Tibial nerve (tissue), 4 donors: ENCODE measurements around the gene CST6. TPM values are rescaled to one million over a fixed set of nuclear protein-coding genes. Genes with fewer than 3 reads are reported as not detected.

Experiments used
- DNase-seq, 2 donors: peaks; one replicate each; pipeline ENCODE4 v3.0.0-alpha.2; 2019; ENCODE audit warnings: low spot score in 2 of 2
- H3K27ac ChIP-seq, 4 donors: fragments of 200-600 bp; sonication (generic) in 3 of 4; one replicate each; pipeline ENCODE4 v1.5.1; 2017 to 2019; ENCODE audit warnings: mild to moderate bottlenecking in 1 of 4
- H3K27me3 ChIP-seq, 2 donors: fragments of 200-600 bp; sonication (generic) in 1 of 2; one replicate each; pipeline versions ENCODE4 v1.5.1 to v1.6.0; 2017 to 2019
- H3K36me3 ChIP-seq, 3 donors: fragments of 200-600 bp; sonication (generic); one replicate each; pipeline ENCODE4 v1.5.1; 2018 to 2019
- H3K4me1 ChIP-seq, 4 donors: fragments of 200-600 bp; sonication (generic) in 3 of 4; one replicate each; pipeline ENCODE4 v1.5.1; 2017 to 2019
- H3K4me3 ChIP-seq, 4 donors: fragments of 200-600 bp; sonication (generic) in 3 of 4; one replicate each; pipeline ENCODE4 v1.5.1; 2017 to 2019; ENCODE audit warnings: mild to moderate bottlenecking in 1 of 4, moderate library complexity in 1 of 4
- H3K9me3 ChIP-seq, 4 donors: fragments of 200-600 bp; sonication (generic) in 3 of 4; one replicate each; pipeline ENCODE4 v1.5.1; 2017 to 2019
- EP300 ChIP-seq, 2 donors: sonication (generic); formaldehyde crosslinking; IDR thresholded peaks; one replicate each; pipeline ENCODE4 v1.6.1; 2017; ENCODE audit warnings: antibody characterized with exemption in 2 of 2, mild to moderate bottlenecking in 1 of 2
- POLR2A ChIP-seq, 2 donors: fragments of 450-650 bp; IDR thresholded peaks; one replicate each; pipeline ENCODE4 v1.6.1; 2017; ENCODE audit warnings: antibody characterized with exemption in 2 of 2, mild to moderate bottlenecking in 2 of 2, moderate library complexity in 2 of 2
- WGBS, 2 donors: methylation state at CpG; one replicate each; pipeline ENCODE4 v1.1.5; 2018; 5-methylcytosine and 5-hydroxymethylcytosine counted together
- total RNA-seq, 4 donors: library from RNA; depleted of rRNA; stranded (reverse); fragments of >200 nt; gene quantifications; one replicate each; pipeline ENCODE4 v1.1.0, GENCODE V29; 2016
- TF ChIP-seq, protein P1 (sequence below), 5 experiments: fragments of 200-600 bp in 3 of 5; fragments of 450-650 bp in 2 of 5; sonication (generic) in 3 of 5; IDR thresholded peaks; one replicate each; pipeline ENCODE4 v1.5.1; 2016 to 2019; ENCODE audit warnings: antibody characterized with exemption in 5 of 5, mild to moderate bottlenecking in 3 of 5, moderate library complexity in 2 of 5

CST6 gene
- total RNA-seq, 4 donors from 2014 or later: 1.2 TPM; not detected in 3

DNA sequence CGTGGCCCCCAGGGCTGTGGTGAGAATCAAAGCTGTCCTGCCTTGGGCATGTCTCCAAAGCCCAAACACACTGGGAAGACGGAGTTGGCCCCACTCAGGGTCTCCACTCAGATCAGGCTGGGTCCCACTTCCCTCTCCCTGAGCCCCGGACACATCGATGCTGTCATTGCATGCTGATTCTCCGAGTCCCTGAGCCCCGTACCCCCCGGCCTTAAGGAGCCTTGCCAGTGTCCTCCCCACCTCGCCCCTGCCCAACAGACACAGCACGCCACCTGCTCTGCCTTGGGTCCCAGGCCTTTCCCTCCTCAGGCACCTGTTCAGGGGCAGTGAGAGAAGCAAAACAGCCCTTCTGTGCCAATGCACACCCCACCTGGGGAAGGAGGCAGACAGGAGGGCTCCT, 24.5 kb upstream of the CST6 start:
- WGBS, 2 donors: 80 to 81% methylated on average over 9 of the region's 9 CpGs
- DNase-seq: no peak

DNA sequence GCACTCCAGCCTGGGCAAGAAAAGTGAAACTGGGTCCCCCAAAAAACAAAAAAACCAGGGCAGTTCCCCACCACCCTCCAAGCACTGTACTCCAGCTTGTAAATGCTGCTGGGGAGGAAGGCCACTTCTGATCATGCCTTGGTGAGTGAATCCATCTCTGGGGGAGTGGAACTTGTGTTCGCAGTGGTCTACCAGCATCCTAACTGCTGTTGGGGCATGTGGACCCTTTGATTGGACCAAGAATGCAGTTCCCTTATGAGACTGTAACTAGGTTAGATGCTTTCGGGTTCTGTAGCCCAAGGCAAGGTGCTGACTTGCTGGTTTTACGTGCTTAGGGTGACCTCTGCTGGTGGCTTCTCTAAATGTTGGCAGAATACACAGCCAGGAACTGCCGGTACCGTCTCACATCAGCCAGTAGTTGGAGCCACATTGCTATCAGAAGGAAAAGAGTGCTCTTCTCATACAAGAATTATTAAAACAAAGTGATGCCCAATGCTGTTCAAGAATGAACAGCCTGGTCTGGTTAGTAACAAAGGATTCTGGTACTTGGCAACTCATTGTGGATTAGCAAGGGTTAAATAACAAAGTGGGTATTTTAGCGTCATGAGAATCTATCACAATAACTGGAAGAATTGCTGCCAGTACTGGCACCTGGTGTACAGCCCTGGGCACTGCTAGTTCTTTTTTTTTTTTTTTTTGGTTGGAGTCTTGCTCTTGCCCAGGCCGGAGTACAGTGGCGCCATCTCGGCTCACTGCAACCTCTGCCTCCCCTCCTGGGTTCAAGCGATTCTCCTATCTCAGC, 22.8 kb upstream of the CST6 start:
- no peaks in the 10 kb centered on the region for H3K4me1 ChIP-seq
- no peak overlapping the region for H3K27ac ChIP-seq
- H3K27me3 ChIP-seq: no peaks in the 10 kb centered on the region

More for the DNA sequence above, 24.5 kb upstream of the CST6 start:
- Histone ChIP-seq H3K27ac (no peak overlapping the region), H3K4me1 (no peaks in the 10 kb centered on the region), H3K36me3 (peaks cover 0 to 9% (median 0%) of the 10 kb centered on the region in 3 donors), H3K4me3 (no peak overlapping the region), H3K9me3 (no peaks in the 10 kb centered on the region), H3K27me3 (no peaks in the 10 kb centered on the region)
- TF ChIP-seq POLR2A (IDR thresholded peaks at IDR 0.05) (no peak), EP300 (IDR thresholded peaks at IDR 0.05) (no peak)
- TF ChIP-seq, protein P1, sequence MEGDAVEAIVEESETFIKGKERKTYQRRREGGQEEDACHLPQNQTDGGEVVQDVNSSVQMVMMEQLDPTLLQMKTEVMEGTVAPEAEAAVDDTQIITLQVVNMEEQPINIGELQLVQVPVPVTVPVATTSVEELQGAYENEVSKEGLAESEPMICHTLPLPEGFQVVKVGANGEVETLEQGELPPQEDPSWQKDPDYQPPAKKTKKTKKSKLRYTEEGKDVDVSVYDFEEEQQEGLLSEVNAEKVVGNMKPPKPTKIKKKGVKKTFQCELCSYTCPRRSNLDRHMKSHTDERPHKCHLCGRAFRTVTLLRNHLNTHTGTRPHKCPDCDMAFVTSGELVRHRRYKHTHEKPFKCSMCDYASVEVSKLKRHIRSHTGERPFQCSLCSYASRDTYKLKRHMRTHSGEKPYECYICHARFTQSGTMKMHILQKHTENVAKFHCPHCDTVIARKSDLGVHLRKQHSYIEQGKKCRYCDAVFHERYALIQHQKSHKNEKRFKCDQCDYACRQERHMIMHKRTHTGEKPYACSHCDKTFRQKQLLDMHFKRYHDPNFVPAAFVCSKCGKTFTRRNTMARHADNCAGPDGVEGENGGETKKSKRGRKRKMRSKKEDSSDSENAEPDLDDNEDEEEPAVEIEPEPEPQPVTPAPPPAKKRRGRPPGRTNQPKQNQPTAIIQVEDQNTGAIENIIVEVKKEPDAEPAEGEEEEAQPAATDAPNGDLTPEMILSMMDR (IDR thresholded peaks at IDR 0.05): no peak

DNA sequence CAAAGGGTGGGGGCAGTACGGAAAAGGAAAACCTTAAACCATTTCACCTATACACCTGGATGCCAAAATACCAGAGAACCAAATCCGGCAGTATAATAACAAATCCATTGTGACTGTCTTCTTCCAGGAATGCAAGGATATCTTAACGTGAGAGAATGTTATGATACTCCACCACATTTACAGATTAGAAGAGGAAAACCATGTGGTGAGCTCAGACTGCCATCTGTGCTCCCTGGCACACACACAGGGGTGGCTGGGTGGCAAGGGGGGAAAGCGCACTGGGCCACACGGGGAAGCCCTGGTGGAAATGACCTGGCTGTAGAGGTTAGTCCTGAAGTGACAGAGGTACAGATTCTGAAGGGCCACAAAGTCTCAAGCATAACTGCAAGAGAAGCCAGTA, 19.8 kb upstream of the CST6 start:
- no peak for DNase-seq
- WGBS, 2 donors: 80 to 81% methylated on average over 5 of the region's 5 CpGs
- no peaks in the 10 kb centered on the region for H3K27me3 ChIP-seq

More for the DNA sequence above, 22.8 kb upstream of the CST6 start:
- Histone ChIP-seq H3K4me3 (no peak overlapping the region), H3K36me3 (peaks cover 0 to 2% (median 0%) of the 10 kb centered on the region in 3 donors), H3K9me3 (no peaks in the 10 kb centered on the region)
- DNase-seq: peak; percentile 84 to 99
- WGBS, 2 donors: 24 to 29% methylated on average over 10 of the region's 10 CpGs
- TF ChIP-seq, protein P1 (IDR thresholded peaks at IDR 0.05): peak; percentile 88 to 97 (median 94)
- TF ChIP-seq EP300 (IDR thresholded peaks at IDR 0.05): peak in 1 of 2 donors; percentile 63
- no peak for TF ChIP-seq POLR2A (IDR thresholded peaks at IDR 0.05)

GRCh38 chr11:65997286-65997685, 14.5 kb upstream of the CST6 start:
- Histone ChIP-seq H3K27ac (no peak overlapping the region), H3K27me3 (no peaks in the 10 kb centered on the region)
- 79 to 98% methylated on average over 2 of the region's 2 CpGs for WGBS, 2 donors

More for the DNA sequence above, 19.8 kb upstream of the CST6 start:
- peaks cover 0 to 11% (median 0%) of the 10 kb centered on the region in 3 donors for H3K36me3 ChIP-seq
- H3K4me3 ChIP-seq: no peak overlapping the region
- no peak overlapping the region for H3K27ac ChIP-seq
- TF ChIP-seq, protein P1 (IDR thresholded peaks at IDR 0.05): no peak
- no peak for TF ChIP-seq EP300 (IDR thresholded peaks at IDR 0.05)
- no peak for TF ChIP-seq POLR2A (IDR thresholded peaks at IDR 0.05)
- H3K4me1 ChIP-seq: no peaks in the 10 kb centered on the region
- no peaks in the 10 kb centered on the region for H3K9me3 ChIP-seq

More at GRCh38 chr11:65997286-65997685, 14.5 kb upstream of the CST6 start:
- TF ChIP-seq EP300 (IDR thresholded peaks at IDR 0.05): no peak
- no peak for TF ChIP-seq POLR2A (IDR thresholded peaks at IDR 0.05)
- TF ChIP-seq, protein P1 (IDR thresholded peaks at IDR 0.05): no peak
- DNase-seq: no peak
- Histone ChIP-seq H3K4me3 (no peak overlapping the region), H3K36me3 (peaks cover 0 to 45% (median 13%) of the 10 kb centered on the region in 3 donors), H3K4me1 (peaks cover 0 to 16% (median 7%) of the 10 kb centered on the region in 4 donors), H3K9me3 (no peaks in the 10 kb centered on the region)
